DOHH2 (cell line): ENCODE data around the gene PITPNC1.

ENCODE experiments used
- EZH2phosphoT487 ChIP-seq: fragments of 200-600 bp; sonication (generic); IDR thresholded peaks from 2 replicates; pipeline ENCODE4 v1.6.1; 2017; ENCODE audit warnings: borderline replicate concordance, mild to moderate bottlenecking, antibody characterized with exemption, low read length, moderate library complexity, mixed read lengths
- TF ChIP-seq, protein P1 (sequence below): fragments of 200-600 bp; sonication (generic); IDR thresholded peaks from one replicate; pipeline ENCODE4 v1.5.1; 2014; ENCODE audit warnings: antibody characterized with exemption, mild to moderate bottlenecking, low read depth, low read length; ENCODE audit not compliant: poor library complexity, severe bottlenecking

DNA sequence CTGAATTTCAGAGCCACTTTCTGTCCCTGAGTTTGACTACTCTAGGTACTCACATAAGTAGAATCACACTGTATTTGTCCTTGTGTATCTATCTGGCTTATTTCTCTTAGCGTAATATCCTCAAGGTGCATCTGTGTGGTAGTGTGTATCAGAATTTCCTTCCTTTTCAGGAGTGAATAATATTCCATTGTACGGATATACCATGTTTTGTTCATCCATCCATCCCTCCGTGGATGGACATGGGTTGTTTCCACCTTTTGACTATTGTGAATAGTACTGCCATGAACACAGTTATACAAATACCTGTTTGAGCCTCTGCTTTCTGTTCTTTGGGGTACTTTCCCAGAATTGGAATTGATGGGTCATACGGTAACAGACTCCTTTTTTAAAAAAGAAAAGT is 111.7 kb downstream of the PITPNC1 start:
- TF ChIP-seq, protein P1, sequence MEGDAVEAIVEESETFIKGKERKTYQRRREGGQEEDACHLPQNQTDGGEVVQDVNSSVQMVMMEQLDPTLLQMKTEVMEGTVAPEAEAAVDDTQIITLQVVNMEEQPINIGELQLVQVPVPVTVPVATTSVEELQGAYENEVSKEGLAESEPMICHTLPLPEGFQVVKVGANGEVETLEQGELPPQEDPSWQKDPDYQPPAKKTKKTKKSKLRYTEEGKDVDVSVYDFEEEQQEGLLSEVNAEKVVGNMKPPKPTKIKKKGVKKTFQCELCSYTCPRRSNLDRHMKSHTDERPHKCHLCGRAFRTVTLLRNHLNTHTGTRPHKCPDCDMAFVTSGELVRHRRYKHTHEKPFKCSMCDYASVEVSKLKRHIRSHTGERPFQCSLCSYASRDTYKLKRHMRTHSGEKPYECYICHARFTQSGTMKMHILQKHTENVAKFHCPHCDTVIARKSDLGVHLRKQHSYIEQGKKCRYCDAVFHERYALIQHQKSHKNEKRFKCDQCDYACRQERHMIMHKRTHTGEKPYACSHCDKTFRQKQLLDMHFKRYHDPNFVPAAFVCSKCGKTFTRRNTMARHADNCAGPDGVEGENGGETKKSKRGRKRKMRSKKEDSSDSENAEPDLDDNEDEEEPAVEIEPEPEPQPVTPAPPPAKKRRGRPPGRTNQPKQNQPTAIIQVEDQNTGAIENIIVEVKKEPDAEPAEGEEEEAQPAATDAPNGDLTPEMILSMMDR, result no peak
- TF ChIP-seq EZH2phosphoT487, result no peak
